Measurements from ENCODE around the gene AUH. TPM values are rescaled to one million over a fixed set of nuclear protein-coding genes. Genes with fewer than 3 reads are reported as not detected.

AUH gene
- total and polyA plus RNA-seq, 9 of the 15 experiments (the other 6 are each of a cell fraction or from before 2014, with no cell fraction given) = 3.4 to 29.0 (median 10.1) TPM

- TF ChIP-seq CBX8 (IDR thresholded peaks at IDR 0.05; ENCODE audit: borderline replicate concordance, extremely low read depth, low read depth, low read length, poor library complexity, severe bottlenecking) = no peak
- no peak for TF ChIP-seq DACH1 (IDR thresholded peaks at IDR 0.05; ENCODE audit: partially characterized antibody)
- TF ChIP-seq, protein P1, sequence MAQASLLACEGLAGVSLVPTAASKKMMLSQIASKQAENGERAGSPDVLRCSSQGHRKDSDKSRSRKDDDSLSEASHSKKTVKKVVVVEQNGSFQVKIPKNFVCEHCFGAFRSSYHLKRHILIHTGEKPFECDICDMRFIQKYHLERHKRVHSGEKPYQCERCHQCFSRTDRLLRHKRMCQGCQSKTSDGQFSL (CRISPR knock-in tag; IDR thresholded peaks at IDR 0.05) = no peak
- TF ChIP-seq, protein P1 (tag; IDR thresholded peaks at IDR 0.05) = no peak
Observed at GRCh38 chr9:91177661-91178280, 183.9 kb downstream of the AUH start (continued).

DNA sequence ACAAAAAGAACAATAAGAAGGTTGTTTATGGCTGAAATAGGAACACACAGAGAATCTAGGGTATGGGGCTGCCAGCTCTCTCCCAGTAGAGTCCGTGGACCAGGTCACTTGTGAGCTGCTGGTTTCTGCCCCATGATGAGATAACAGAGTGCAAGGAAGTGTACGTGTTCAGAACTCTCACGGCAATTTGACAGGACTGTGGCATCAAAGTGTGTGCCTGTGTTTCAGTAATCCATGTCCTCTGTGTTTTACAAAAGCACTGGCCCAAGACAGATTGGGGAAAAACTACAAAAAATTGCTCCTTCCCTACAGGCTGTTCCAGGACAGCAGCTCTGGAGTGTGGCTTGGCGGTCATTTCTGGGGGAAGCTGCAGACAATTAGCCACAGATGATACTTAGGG is 184.6 kb downstream of the AUH start:
- Histone ChIP-seq H3K79me2 (ENCODE audit: control insufficient read depth, insufficient read depth, low read length) (no peaks in the 10 kb centered on the region), H4K20me1 (replicated peaks; ENCODE audit: control insufficient read depth, insufficient read depth, low read length) (no peaks in the 10 kb centered on the region), H3K4me1 (replicated peaks in 1 of 2; ENCODE audit: control insufficient read depth in 2 of 2, insufficient read depth in 2 of 2, low read length in 2 of 2) (peaks cover 3 to 14% of the 10 kb centered on the region in 2 experiments), H3K4me3 (no peak overlapping the region), H3K4me2 (ENCODE audit: insufficient read depth, low read length) (no peak overlapping the region), H3K9ac (ENCODE audit: insufficient read depth in 1 of 2, low read depth in 2 of 2, low read length in 2 of 2) (no peak overlapping the region), H2AFZ (ENCODE audit: low read depth, low read length) (no peak overlapping the region), H3K27ac (ENCODE audit: extremely low read depth, low read depth, low read length) (no peak overlapping the region), H3K9me3 (replicated peaks; ENCODE audit: control insufficient read depth, insufficient read depth, low read depth, low read length) (no peaks in the 10 kb centered on the region), H3K9me1 (ENCODE audit: control insufficient read depth, insufficient read depth, low read length) (no peaks in the 10 kb centered on the region), H3K27me3 (ENCODE audit: control insufficient read depth in 2 of 2, insufficient read depth in 2 of 2, low read length in 2 of 2) (no peaks in the 10 kb centered on the region), H3K36me3 (ENCODE audit: control insufficient read depth, insufficient read depth, low read length) (no peaks in the 10 kb centered on the region)
- no TSS peak for BruUV-seq (replicated peaks)
- ChIA-PET CTCF (ENCODE audit: low intra/inter-chr PET ratio) (no interaction called here), POLR2A (interaction anchor here (2.3 kb wide), 1 partner anchor 12 kb away, joined by 6 read pairs; no protein-coding TSS in a partner anchor)
- DNase-seq (ENCODE audit: extremely low read depth in 1 of 4, low spot score in 3 of 4) (no peak), FAIRE-seq (no peak), ATAC-seq (no peak)
- WGBS (ENCODE audit: insufficient coverage, low coverage, missing lambda C conversion rate) = 42% methylated on average over 3 of the region's 4 CpGs
- TF ChIP-seq ARHGAP35 (IDR thresholded peaks at IDR 0.05; ENCODE audit: partially characterized antibody) = no peak
- no peak for TF ChIP-seq CREB1 (IDR thresholded peaks at IDR 0.05)
- TF ChIP-seq CREB1 (CRISPR knock-in tag; IDR thresholded peaks at IDR 0.05) = no peak
- TF ChIP-seq GTF3C2 (IDR thresholded peaks at IDR 0.05; ENCODE audit: borderline replicate concordance, extremely low read depth, insufficient read length) = no peak
- TF ChIP-seq BHLHE40 (IDR thresholded peaks at IDR 0.05; ENCODE audit: low read length) = no peak
- TF ChIP-seq, protein P2, sequence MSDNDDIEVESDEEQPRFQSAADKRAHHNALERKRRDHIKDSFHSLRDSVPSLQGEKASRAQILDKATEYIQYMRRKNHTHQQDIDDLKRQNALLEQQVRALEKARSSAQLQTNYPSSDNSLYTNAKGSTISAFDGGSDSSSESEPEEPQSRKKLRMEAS (CRISPR knock-in tag; IDR thresholded peaks at IDR 0.05) = no peak
- no peak for TF ChIP-seq KAT8 (IDR thresholded peaks at IDR 0.05; ENCODE audit: low read depth)
- TF ChIP-seq ZNF830 (CRISPR knock-in tag; IDR thresholded peaks at IDR 0.05) = no peak
- no peak for TF ChIP-seq RCOR1 (IDR thresholded peaks at IDR 0.05; ENCODE audit: borderline replicate concordance in 1 of 2, low read depth in 2 of 2, low read length in 2 of 2)
- TF ChIP-seq ZNF24 (IDR thresholded peaks at IDR 0.05) = no peak
- TF ChIP-seq HDAC2 (IDR thresholded peaks at IDR 0.05) = no peak
- in situ Hi-C loops (cut with MboI) (no loop called here), intact Hi-C loops (cut with micrococcal nuclease) (loop anchor here (5.0 kb wide), 1 partner anchor 140 kb away; no protein-coding TSS in a partner anchor)

All from K562 (cell line).